Measurements from ENCODE around the gene TTLL6. TPM values are rescaled to one million over a fixed set of nuclear protein-coding genes. Genes with fewer than 3 reads are reported as not detected.
A peak's percentile ranks its signal among the peaks of the same experiment; 100 is the strongest.

Gene TTLL6
- total RNA-seq, 2 donors from 2014 or later = 0.26 TPM; not detected in 1

DNA sequence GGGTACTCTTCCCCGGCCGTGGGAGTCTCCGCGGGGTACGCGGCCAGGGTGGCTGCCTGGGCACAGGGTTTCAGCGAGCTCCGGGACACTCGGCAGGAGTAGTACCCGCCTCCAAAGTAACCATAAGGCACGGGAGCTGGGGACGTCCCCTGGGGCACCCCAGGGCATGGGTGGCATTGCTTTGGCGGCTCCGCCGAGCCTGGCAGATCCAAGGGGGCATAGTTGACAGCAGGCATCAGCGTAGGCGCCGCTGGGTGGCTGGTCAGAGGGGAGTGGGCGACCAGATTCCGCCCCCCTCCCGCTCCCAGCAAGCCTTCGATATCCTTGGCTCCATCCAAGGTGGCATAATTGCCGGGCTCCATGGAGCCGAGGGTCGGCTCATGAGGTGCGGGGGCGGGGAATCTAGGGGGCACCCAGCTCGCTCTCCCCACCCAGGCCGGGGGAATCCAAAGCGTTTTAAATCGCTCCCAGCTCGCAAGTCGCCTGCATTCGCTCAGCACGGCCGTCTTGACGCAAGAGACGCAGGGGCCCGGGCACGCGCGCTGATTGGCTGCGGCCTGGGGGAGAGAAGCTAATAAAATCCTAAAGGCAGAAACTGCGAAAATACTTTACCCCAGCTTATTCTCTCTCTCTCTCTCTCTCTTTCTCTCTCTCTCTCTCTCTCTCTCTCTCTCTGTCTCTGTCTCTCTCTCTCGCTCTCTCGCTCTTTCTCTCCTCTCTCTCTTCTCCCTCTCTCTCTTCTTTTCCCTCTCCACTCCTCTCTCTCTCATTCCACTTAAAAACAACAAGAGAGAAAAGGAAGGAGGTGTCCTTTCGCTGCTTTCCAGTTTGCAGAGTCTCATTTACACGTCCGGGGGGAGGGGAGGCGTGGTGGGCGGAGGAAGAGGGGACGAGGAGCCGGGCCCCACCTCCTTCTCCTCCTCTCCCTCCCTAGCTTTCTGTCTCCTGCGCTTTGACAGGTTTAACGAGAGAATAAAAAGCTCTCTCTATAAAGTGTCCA is 88.5 kb downstream of the TTLL6 start, which contains the start of gene HOXB13:
Gene HOXB13 (minus strand): TSS at position 519 of the 1,000 bp plus-strand sequence. CDS start 157 bp downstream, at position 362.
- Histone ChIP-seq H3K27me3 (peaks cover 0 to 74% of the 10 kb centered on the region in 2 donors), H3K4me3 (no peak within 1 kb of the TSS), H3K36me3 (replicated peaks in 1 of 2; ENCODE audit: insufficient read depth in 1 of 2, low read depth in 2 of 2) (no peaks in the 10 kb centered on the region), H3K27ac (no peak within 1 kb of the TSS), H3K4me1 (peaks cover 30% of the 10 kb centered on the region), H3K9me3 (no peaks in the 10 kb centered on the region)
- intact Hi-C loops (cut with DNase I) = loop anchor here (10.0 kb wide), 1 partner anchor 156 kb away; no protein-coding TSS in a partner anchor
- ATAC-seq (no peak), DNase-seq (peak in 1 of 4 donors; percentile 44)
- TF ChIP-seq, protein P1, sequence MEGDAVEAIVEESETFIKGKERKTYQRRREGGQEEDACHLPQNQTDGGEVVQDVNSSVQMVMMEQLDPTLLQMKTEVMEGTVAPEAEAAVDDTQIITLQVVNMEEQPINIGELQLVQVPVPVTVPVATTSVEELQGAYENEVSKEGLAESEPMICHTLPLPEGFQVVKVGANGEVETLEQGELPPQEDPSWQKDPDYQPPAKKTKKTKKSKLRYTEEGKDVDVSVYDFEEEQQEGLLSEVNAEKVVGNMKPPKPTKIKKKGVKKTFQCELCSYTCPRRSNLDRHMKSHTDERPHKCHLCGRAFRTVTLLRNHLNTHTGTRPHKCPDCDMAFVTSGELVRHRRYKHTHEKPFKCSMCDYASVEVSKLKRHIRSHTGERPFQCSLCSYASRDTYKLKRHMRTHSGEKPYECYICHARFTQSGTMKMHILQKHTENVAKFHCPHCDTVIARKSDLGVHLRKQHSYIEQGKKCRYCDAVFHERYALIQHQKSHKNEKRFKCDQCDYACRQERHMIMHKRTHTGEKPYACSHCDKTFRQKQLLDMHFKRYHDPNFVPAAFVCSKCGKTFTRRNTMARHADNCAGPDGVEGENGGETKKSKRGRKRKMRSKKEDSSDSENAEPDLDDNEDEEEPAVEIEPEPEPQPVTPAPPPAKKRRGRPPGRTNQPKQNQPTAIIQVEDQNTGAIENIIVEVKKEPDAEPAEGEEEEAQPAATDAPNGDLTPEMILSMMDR (IDR thresholded peaks at IDR 0.05) = no peak
- 2 to 4% methylated on average over 29 to 55 of the region's 55 CpGs for WGBS, 2 donors

DNA sequence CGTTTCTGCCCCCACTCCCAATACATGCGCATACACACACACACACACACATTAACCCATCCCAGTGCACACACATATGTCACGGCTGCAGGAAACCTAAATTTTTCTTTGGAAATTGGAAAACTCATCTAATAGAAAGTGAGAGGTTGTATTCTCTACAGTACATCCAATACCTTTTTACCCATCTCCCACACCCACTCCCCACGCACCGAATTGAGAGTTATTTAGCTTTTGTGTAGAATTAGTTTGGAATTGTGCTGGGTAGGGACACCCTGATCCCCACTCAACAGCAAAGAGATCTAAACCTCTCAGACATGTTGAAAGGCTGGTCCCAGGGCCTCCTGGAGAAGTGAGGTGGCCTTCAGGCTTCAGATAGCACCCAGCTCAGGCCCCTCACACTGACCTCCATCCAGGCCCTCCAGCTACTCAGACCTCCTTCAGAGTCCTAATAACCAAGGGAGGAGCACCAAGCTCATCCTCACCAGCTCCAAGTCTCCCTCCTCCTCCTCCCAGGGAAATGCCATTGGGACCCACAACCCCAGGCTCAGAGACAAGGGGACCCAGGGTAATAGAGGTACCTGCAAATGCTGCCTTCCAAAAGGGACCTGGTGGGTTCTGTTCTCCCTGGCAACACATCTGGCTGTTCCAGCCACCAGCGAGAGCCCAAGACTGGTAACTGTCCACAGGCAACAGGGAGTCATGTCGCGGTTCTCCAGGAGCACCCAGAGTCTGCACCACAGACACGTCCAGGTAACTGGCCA is 89.4 kb downstream of the TTLL6 start:
- Histone ChIP-seq H3K27me3 (peaks cover 0 to 75% of the 10 kb centered on the region in 2 donors), H3K4me1 (peaks cover 24% of the 10 kb centered on the region), H3K4me3 (no peak overlapping the region), H3K36me3 (replicated peaks in 1 of 2; ENCODE audit: insufficient read depth in 1 of 2, low read depth in 2 of 2) (no peaks in the 10 kb centered on the region), H3K9me3 (no peaks in the 10 kb centered on the region), H3K27ac (no peak overlapping the region)
- 24 to 26% methylated on average over 8 to 9 of the region's 9 CpGs for WGBS, 2 donors
- no peak for ATAC-seq
- intact Hi-C loops (cut with DNase I) = loop anchor here (10.0 kb wide), 1 partner anchor 157 kb away; no protein-coding TSS in a partner anchor
- no peak for TF ChIP-seq POLR2A (IDR thresholded peaks at IDR 0.05)
- no peak for DNase-seq

DNA sequence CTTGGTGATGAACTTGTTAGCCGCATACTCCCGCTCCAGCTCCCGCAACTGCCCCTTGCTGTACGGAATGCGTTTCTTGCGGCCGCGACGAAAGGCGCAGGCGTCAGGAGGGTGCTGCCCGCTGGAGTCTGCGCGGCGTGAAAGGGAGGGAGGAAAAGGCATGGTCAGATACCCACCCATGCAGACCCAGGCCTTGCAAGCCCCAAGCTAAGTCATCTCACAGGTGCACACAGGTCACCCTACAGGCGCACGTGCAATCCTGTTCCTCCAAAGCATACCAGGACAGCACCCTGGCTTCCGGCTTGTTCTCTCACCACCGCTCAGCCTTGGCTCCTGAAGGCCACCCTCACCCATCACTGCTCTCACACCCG is 90.1 kb downstream of the TTLL6 start:
- Histone ChIP-seq H3K36me3 (replicated peaks in 1 of 2; ENCODE audit: insufficient read depth in 1 of 2, low read depth in 2 of 2) (no peaks in the 10 kb centered on the region), H3K27me3 (peaks cover 0 to 78% of the 10 kb centered on the region in 2 donors), H3K4me1 (peaks cover 24% of the 10 kb centered on the region), H3K27ac (no peak overlapping the region), H3K9me3 (no peaks in the 10 kb centered on the region), H3K4me3 (no peak overlapping the region)
- ATAC-seq (no peak), DNase-seq (no peak)
- whole genome bisulfite sequencing, 2 donors = 6 to 8% methylated on average over 11 to 20 of the region's 20 CpGs
- TF ChIP-seq POLR2A (IDR thresholded peaks at IDR 0.05) = no peak
- TF ChIP-seq, protein P1 (IDR thresholded peaks at IDR 0.05) = no peak
- intact Hi-C loops (cut with DNase I) = loop anchor here (10.0 kb wide), 1 partner anchor 158 kb away; no protein-coding TSS in a partner anchor

DNA sequence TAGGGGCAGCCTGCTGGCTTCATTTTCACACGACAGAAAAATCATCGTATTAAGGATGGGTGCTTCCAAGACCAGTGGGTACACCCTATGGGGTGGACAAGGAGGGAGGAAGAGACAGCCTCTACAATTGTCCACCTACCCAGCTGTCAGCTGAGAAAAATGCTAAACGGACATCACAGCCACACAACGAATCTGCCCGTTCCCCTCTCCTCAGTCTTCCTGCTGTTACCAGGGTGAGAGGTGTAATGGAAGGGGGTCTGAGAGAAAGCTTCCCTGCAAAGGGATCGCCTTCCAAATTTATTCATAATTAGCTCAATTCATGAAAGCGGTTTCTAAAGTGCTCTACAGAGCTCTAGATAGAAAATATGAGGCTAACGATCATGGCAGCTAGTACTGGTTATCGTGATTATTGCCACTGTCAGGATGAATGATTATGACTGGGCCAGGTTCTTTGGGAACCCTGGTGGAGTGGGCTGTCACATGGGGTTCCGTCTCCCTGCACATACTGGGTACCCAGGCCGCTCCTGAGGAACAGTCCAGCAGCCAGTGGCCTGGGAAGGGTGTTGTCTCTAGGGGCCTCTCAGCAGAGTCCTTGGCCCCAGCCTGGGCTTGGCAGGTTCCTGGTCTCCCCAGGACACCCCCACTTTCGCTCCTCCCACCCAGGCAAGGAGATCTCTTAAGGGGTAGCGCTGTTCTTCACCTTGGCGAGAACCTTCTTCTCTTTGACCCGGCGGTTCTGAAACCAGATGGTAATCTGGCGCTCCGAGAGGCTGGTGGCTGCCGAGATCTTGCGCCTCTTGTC is 90.7 kb downstream of the TTLL6 start:
- H3K27ac ChIP-seq = no peak overlapping the region
- no peak for TF ChIP-seq POLR2A (IDR thresholded peaks at IDR 0.05)
- TF ChIP-seq, protein P1 (IDR thresholded peaks at IDR 0.05) = no peak
- peaks cover 24% of the 10 kb centered on the region for H3K4me1 ChIP-seq
- 10% methylated on average over 19 to 20 of the region's 20 CpGs for WGBS, 2 donors
- H3K9me3 ChIP-seq = no peaks in the 10 kb centered on the region
- DNase-seq = no peak
- no peak overlapping the region for H3K4me3 ChIP-seq
- peaks cover 0 to 79% of the 10 kb centered on the region in 2 donors for H3K27me3 ChIP-seq
- no peaks in the 10 kb centered on the region for H3K36me3 ChIP-seq (replicated peaks in 1 of 2; ENCODE audit: insufficient read depth in 1 of 2, low read depth in 2 of 2)
- ATAC-seq = no peak
- intact Hi-C loops (cut with DNase I) = loop anchor here (10.0 kb wide), 1 partner anchor 158 kb away; no protein-coding TSS in a partner anchor

Data from body of pancreas (tissue), 4 donors.